Measurements from ENCODE around the gene PLTP.

DNA sequence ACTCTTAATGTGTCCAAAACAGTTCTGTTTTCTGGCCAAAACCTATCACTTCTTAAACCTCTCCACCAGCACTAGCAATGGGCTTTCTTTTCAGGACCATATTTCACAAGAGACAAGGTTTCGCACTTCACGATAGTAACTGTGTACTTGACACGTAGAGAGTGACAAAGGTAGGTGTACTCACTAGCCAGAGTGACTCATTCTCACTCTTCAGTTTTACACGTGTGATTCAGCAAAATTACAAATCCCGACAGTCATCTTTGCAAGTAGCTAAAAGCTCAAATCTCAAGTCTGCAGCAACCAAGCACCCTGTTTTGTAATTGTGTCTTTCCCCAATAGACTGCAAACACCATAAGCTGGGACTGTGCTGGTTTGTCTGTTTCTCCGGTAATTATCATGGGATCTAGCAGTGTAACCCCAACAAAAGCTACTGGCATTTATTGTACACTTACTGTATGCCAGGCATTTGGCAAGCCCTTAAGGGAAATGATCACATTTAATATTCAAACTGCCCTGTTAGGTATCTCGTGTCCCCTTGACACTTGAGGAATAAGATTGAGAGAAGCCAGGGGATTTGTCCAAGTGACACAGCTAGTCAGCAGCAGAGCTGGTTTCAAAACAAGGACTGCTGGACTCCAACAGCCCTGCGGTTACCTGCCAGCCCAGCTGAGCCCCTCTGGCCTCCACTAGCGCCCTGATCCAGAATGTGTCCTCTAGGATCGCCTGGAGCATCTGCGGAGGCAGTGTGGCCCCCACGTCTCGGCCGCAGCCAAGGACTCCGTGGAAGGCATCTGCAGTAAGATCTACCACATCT, 32.4 kb upstream of the PLTP start:
- TF ChIP-seq POLR2A (IDR thresholded peaks at IDR 0.05): no peak
- TF ChIP-seq, protein P1, sequence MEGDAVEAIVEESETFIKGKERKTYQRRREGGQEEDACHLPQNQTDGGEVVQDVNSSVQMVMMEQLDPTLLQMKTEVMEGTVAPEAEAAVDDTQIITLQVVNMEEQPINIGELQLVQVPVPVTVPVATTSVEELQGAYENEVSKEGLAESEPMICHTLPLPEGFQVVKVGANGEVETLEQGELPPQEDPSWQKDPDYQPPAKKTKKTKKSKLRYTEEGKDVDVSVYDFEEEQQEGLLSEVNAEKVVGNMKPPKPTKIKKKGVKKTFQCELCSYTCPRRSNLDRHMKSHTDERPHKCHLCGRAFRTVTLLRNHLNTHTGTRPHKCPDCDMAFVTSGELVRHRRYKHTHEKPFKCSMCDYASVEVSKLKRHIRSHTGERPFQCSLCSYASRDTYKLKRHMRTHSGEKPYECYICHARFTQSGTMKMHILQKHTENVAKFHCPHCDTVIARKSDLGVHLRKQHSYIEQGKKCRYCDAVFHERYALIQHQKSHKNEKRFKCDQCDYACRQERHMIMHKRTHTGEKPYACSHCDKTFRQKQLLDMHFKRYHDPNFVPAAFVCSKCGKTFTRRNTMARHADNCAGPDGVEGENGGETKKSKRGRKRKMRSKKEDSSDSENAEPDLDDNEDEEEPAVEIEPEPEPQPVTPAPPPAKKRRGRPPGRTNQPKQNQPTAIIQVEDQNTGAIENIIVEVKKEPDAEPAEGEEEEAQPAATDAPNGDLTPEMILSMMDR (IDR thresholded peaks at IDR 0.05): no peak

Data from testis (tissue), 2 donors.